HepG2 (cell line): ENCODE results near the gene SYCP2. TPM values are rescaled to one million over a fixed set of nuclear protein-coding genes. Genes with fewer than 3 reads are reported as not detected.

Source experiments
- ATAC-seq: fragments of 200-7000 bp; cut with Tn5 transposase; 3 replicates; pipeline ENCODE4 v1.9.1; 2020; ENCODE audit warnings: mild to moderate bottlenecking, moderate library complexity
- BruUV-seq: library from RNA; stranded (reverse); fragments of 400-500 nt; replicated peaks from 2 replicates; lab custom pipeline; 2021; lab: Mats Ljungman, UMichigan
- CTCF ChIA-PET: fragments of 300-600 bp; formaldehyde crosslinking; extraction: SDS; loops from one replicate; lab custom pipeline; 2021; ENCODE audit warnings: low total read pairs, inconsistent platforms, low intra/inter-chr PET ratio; lab: Yijun Ruan, JAX
- POLR2A ChIA-PET: fragments of 350-600 bp; sonication (Branson Sonifier 250); formaldehyde crosslinking; loops from one replicate; lab custom pipeline; 2020; ENCODE audit warnings: antibody characterized with exemption, inconsistent platforms; lab: Yijun Ruan, JAX
- DNase-seq: peaks from one replicate; pipeline ENCODE4 v3.0.0-alpha.2; 2015; ENCODE audit warnings: low spot score
- FAIRE-seq: peaks from 3 replicates; lab custom pipeline; 2011; peaks lifted over from hg19 to GRCh38; lab: Jason Lieb, UNC
- H2AFZ ChIP-seq: one replicate; pipeline ENCODE4 v1.6.1; 2011; ENCODE audit warnings: low read length, inconsistent platforms
- H3K27ac ChIP-seq: fragments of 300-600 bp; 3 replicates; pipeline ENCODE4 v1.8.0; 2011; ENCODE audit warnings: mixed run types, mild to moderate bottlenecking, mixed read lengths, low read length, inconsistent platforms; ENCODE audit not compliant: insufficient read depth; ENCODE audit errors: extremely low read length
- H3K27me3 ChIP-seq, 2 experiments: fragments of 200-600 bp in 1 of 2; 2 replicates in 1 of 2; 3 replicates in 1 of 2; pipeline versions ENCODE4 v1.6.0 to v1.8.0; 2011; ENCODE audit warnings: low read length in 2 of 2, mild to moderate bottlenecking in 2 of 2, moderate library complexity in 2 of 2, inconsistent platforms in 1 of 2; ENCODE audit not compliant: insufficient read depth in 2 of 2, control insufficient read depth in 1 of 2
- H3K36me3 ChIP-seq, 2 experiments: fragments of 200-600 bp in 1 of 2; replicated peaks in 1 of 2; 2 replicates in 1 of 2; 3 replicates in 1 of 2; pipeline versions ENCODE4 v1.5.1 to v1.8.0; 2011; ENCODE audit warnings: low read length in 2 of 2, inconsistent platforms in 1 of 2; ENCODE audit not compliant: insufficient read depth in 2 of 2, control insufficient read depth in 1 of 2
- H3K4me1 ChIP-seq: 2 replicates; pipeline ENCODE4 v1.5.1; 2012; ENCODE audit warnings: low read length, inconsistent platforms; ENCODE audit not compliant: insufficient read depth
- H3K4me2 ChIP-seq: 2 replicates; pipeline ENCODE4 v1.6.0; 2011; ENCODE audit warnings: low read depth, low read length, inconsistent platforms
- H3K4me3 ChIP-seq, 3 experiments: fragments of 200-600 bp in 1 of 3; sonication (generic), shearing (Covaris generic) in 1 of 3; replicated peaks in 1 of 3; 2 replicates each; pipeline ENCODE4 v1.5.1; 2011 to 2016; ENCODE audit warnings: low read length in 3 of 3, inconsistent platforms in 2 of 3, low read depth in 2 of 3, mild to moderate bottlenecking in 2 of 3, control low read depth in 1 of 3, mixed read lengths in 1 of 3; ENCODE audit not compliant: insufficient read depth in 1 of 3
- H3K79me2 ChIP-seq: one replicate; pipeline ENCODE4 v1.6.1; 2011; ENCODE audit warnings: low read length, inconsistent platforms; ENCODE audit not compliant: insufficient read depth
- H3K9ac ChIP-seq: 2 replicates; pipeline ENCODE4 v1.6.0; 2011; ENCODE audit warnings: mild to moderate bottlenecking, low read depth, low read length, inconsistent platforms; ENCODE audit not compliant: insufficient read depth
- H3K9me3 ChIP-seq: 2 replicates; pipeline ENCODE4 v1.5.1; 2012; ENCODE audit warnings: mild to moderate bottlenecking, low read length
- H4K20me1 ChIP-seq: 2 replicates; pipeline ENCODE4 v1.6.0; 2011; ENCODE audit warnings: inconsistent platforms, mild to moderate bottlenecking, low read length, moderate library complexity; ENCODE audit not compliant: insufficient read depth
- CENPT ChIP-seq: sonication (generic); formaldehyde crosslinking; IDR thresholded peaks from 2 replicates; pipeline ENCODE4 v1.8.0; 2022; ENCODE audit warnings: low read depth, mild to moderate bottlenecking, moderate library complexity, missing genetic modification reagents
- MAFK ChIP-seq, 2 experiments: IDR thresholded peaks in 1 of 2; conservative IDR thresholded peaks in 1 of 2; 2 replicates each; pipeline ENCODE4 v1.6.1; 2011; ENCODE audit warnings: improper control_type of control experiment in 2 of 2, low read length in 2 of 2
- MED8 ChIP-seq: sonication (generic); formaldehyde crosslinking; IDR thresholded peaks from 2 replicates; pipeline ENCODE4 v1.8.1; 2023; ENCODE audit warnings: mild to moderate bottlenecking, missing genetic modification reagents; ENCODE audit not compliant: insufficient replicate concordance
- NFYB ChIP-seq: sonication (generic); formaldehyde crosslinking; IDR thresholded peaks from 2 replicates; pipeline ENCODE4 v1.4.0; 2020; ENCODE audit warnings: missing genetic modification reagents
- PPARG ChIP-seq: conservative IDR thresholded peaks from 2 replicates; pipeline ENCODE4 v1.6.1; 2016; ENCODE audit warnings: missing biosample characterization, missing genetic modification reagents
- whole genome bisulfite sequencing: methylation state at CpG from one replicate; pipeline ENCODE4 v1.1.6; 2017; ENCODE audit warnings: low lambda C conversion rate; 5-methylcytosine and 5-hydroxymethylcytosine counted together
- in situ Hi-C: cut with HindIII; loops from 2 replicates; pipeline ENCODE4 v1.10.0; 2017; ENCODE audit warnings: low pct_unique_long_range_greater_than_20kb; ENCODE audit not compliant: extremely low pct_ligation_motif_present
- intact Hi-C: fragments of 100-400 bp; cut with micrococcal nuclease; formaldehyde crosslinking; loops from one replicate; pipeline ENCODE4 v1.10.0; 2022; ENCODE audit not compliant: unreplicated experiment
- polyA plus RNA-seq, 8 experiments: library from polyadenylated mRNA; depleted of rRNA in 3 of 8; stranded (reverse) in 7 of 8; unstranded in 1 of 8; fragments of >200 nt; fragmentation: Illumina TruSeq in 4 of 8; extraction: Trizol in 4 of 8; gene quantifications; 2 replicates each; pipeline versions ENCODE4 v1.2.1 to v1.2.3, GENCODE V29; 2011 to 2016; ENCODE audit warnings: low read depth in 4 of 8, missing spikeins in 1 of 8, mixed read lengths in 1 of 8; ENCODE audit not compliant: insufficient read depth in 1 of 8
- total RNA-seq, 5 experiments: library from RNA; depleted of rRNA; stranded (reverse); fragments of >200 nt; fragmentation: Illumina TruSeq; extraction: Trizol; gene quantifications; 2 replicates each; pipeline ENCODE4 v1.2.3, GENCODE V29; 2016; ENCODE audit warnings: low read depth in 1 of 5
- TF ChIP-seq, protein P1 (sequence below): sonication (generic); formaldehyde crosslinking; IDR thresholded peaks from 2 replicates; pipeline ENCODE4 v1.8.0; 2022; ENCODE audit warnings: missing genetic modification reagents, mild to moderate bottlenecking, moderate library complexity, borderline replicate concordance
- TF ChIP-seq, protein P2 (sequence below): IDR thresholded peaks from 2 replicates; pipeline ENCODE4 v1.6.1; 2016; ENCODE audit warnings: low read depth
- TF ChIP-seq, protein P3 (sequence below): sonication (generic); formaldehyde crosslinking; IDR thresholded peaks from 2 replicates; pipeline ENCODE4 v1.4.0; 2020; ENCODE audit warnings: mild to moderate bottlenecking, missing genetic modification reagents, borderline replicate concordance
- TF ChIP-seq, protein P4 (sequence below): sonication (generic); formaldehyde crosslinking; IDR thresholded peaks from 2 replicates; pipeline ENCODE4 v1.5.0; 2020; ENCODE audit warnings: missing genetic modification reagents

SYCP2 gene
- total and polyA plus RNA-seq, 2 of the 13 experiments (the other 11 are each of a cell fraction or from before 2014, with no cell fraction given): 0.07 to 0.24 TPM

DNA sequence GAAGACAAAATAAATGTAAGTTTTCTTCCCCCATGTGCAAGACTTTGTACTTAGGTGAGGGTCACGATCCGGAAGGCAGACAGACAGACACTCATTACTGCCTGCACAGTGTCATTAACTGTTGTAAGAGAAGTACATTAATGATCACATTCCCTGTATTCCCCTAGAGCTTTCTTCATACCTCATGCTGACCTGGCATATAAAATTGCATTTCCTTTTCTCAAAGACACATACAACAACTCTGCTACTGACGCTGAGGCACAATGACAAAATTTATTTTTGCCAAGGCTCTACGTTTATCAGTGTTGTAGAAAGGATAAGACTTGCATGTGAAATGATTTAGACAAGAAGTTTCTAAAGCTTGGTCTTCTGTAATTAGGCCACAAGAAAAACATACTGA is 3.0 kb upstream of the SYCP2 start:
- in situ Hi-C loops: no loop called here
- 86% methylated on average over 4 of the region's 4 CpGs for WGBS
- intact Hi-C loops: no loop called here
- Histone ChIP-seq H3K9me3 (no peaks in the 10 kb centered on the region), H2AFZ (no peak overlapping the region), H3K9ac (no peak overlapping the region), H3K27me3 (no peaks in the 10 kb centered on the region; a peak in 1 of 5 replicates), H3K27ac (no peak overlapping the region), H3K4me3 (no peak overlapping the region), H3K36me3 (no peaks in the 10 kb centered on the region), H4K20me1 (no peaks in the 10 kb centered on the region), H3K4me2 (no peak overlapping the region), H3K4me1 (peaks cover 19% of the 10 kb centered on the region), H3K79me2 (peaks cover 5% of the 10 kb centered on the region)
- TF ChIP-seq MAFK (conservative IDR thresholded peaks at IDR 0.05 in 1 of 2, IDR thresholded peaks at IDR 0.05 in 1 of 2; ENCODE audit: low read length in 2 of 2) (peak; percentile 53 to 60; a peak in 3 of 4 replicates), MED8 (CRISPR knock-in tag) (no peak)
- CTCF ChIA-PET: no interaction called here
- BruUV-seq: no TSS peak
- ATAC-seq: no peak
- no peak for FAIRE-seq
- no peak for DNase-seq
- POLR2A ChIA-PET: no interaction called here

DNA sequence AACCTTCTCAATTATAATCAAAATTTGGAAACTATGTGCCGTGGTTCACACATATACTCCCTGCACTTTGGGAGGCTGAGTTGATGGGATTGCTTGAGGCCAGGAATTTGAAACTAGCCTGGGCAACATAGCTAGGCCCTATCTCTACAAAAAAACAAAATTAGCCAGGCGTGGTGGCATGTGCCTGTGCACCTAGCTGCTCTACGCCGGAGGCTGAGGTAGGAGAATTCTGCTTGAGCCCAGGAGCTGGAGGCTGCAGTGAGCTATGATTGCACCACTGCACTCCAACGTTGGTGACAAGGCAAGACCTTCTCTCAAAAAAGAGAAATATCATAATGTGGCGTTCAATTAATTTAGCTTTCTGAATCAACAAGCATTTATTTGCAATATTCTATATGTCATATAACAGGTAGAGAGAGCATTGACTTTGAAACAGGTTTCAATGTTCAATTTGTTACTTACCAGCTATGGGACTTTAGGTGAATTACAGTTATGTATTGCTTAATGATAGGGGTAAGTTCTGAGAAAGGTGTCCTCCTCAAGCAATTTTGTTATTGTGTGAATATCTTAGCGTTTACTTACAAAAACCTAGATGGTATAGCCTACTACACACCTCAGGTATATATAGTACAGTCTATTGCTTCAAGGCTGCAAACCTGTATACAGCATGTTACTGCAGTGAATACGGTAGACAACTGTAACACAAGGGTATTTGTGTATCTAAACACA is 2.2 kb upstream of the SYCP2 start:
- no peak overlapping the region for H3K4me3 ChIP-seq
- H3K9ac ChIP-seq: no peak overlapping the region
- H3K27ac ChIP-seq: no peak overlapping the region
- DNase-seq: no peak
- in situ Hi-C loops (no loop called here), intact Hi-C loops (no loop called here)
- H3K4me2 ChIP-seq: no peak overlapping the region
- no peak overlapping the region for H2AFZ ChIP-seq
- no peaks in the 10 kb centered on the region for H3K79me2 ChIP-seq
- POLR2A ChIA-PET: no interaction called here
- WGBS: 86% methylated on average over 8 of the region's 8 CpGs
- no peaks in the 10 kb centered on the region for H4K20me1 ChIP-seq
- H3K9me3 ChIP-seq: no peaks in the 10 kb centered on the region
- H3K4me1 ChIP-seq: peaks cover 15% of the 10 kb centered on the region
- H3K27me3 ChIP-seq: no peaks in the 10 kb centered on the region; a peak in 1 of 5 replicates
- no peaks in the 10 kb centered on the region for H3K36me3 ChIP-seq
- CTCF ChIA-PET: no interaction called here
- FAIRE-seq: no peak
- no TSS peak for BruUV-seq
- ATAC-seq: no peak
- TF ChIP-seq, protein P1, sequence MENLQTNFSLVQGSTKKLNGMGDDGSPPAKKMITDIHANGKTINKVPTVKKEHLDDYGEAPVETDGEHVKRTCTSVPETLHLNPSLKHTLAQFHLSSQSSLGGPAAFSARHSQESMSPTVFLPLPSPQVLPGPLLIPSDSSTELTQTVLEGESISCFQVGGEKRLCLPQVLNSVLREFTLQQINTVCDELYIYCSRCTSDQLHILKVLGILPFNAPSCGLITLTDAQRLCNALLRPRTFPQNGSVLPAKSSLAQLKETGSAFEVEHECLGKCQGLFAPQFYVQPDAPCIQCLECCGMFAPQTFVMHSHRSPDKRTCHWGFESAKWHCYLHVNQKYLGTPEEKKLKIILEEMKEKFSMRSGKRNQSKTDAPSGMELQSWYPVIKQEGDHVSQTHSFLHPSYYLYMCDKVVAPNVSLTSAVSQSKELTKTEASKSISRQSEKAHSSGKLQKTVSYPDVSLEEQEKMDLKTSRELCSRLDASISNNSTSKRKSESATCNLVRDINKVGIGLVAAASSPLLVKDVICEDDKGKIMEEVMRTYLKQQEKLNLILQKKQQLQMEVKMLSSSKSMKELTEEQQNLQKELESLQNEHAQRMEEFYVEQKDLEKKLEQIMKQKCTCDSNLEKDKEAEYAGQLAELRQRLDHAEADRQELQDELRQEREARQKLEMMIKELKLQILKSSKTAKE: no peak
- TF ChIP-seq, protein P2, sequence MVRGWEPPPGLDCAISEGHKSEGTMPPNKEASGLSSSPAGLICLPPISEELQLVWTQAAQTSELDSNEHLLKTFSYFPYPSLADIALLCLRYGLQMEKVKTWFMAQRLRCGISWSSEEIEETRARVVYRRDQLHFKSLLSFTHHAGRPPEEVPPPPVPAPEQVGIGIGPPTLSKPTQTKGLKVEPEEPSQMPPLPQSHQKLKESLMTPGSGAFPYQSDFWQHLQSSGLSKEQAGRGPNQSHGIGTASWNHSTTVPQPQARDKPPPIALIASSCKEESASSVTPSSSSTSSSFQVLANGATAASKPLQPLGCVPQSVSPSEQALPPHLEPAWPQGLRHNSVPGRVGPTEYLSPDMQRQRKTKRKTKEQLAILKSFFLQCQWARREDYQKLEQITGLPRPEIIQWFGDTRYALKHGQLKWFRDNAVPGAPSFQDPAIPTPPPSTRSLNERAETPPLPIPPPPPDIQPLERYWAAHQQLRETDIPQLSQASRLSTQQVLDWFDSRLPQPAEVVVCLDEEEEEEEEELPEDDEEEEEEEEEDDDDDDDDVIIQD: no peak
- TF ChIP-seq CENPT: no peak
- no peak for TF ChIP-seq NFYB
- TF ChIP-seq, protein P3, sequence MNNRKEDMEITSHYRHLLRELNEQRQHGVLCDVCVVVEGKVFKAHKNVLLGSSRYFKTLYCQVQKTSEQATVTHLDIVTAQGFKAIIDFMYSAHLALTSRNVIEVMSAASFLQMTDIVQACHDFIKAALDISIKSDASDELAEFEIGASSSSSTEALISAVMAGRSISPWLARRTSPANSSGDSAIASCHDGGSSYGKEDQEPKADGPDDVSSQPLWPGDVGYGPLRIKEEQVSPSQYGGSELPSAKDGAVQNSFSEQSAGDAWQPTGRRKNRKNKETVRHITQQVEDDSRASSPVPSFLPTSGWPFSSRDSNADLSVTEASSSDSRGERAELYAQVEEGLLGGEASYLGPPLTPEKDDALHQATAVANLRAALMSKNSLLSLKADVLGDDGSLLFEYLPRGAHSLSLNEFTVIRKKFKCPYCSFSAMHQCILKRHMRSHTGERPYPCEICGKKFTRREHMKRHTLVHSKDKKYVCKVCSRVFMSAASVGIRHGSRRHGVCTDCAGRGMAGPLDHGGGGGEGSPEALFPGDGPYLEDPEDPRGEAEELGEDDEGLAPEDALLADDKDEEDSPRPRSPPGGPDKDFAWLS: no peak
- no peak for TF ChIP-seq PPARG (CRISPR knock-in tag)
- TF ChIP-seq, protein P4, sequence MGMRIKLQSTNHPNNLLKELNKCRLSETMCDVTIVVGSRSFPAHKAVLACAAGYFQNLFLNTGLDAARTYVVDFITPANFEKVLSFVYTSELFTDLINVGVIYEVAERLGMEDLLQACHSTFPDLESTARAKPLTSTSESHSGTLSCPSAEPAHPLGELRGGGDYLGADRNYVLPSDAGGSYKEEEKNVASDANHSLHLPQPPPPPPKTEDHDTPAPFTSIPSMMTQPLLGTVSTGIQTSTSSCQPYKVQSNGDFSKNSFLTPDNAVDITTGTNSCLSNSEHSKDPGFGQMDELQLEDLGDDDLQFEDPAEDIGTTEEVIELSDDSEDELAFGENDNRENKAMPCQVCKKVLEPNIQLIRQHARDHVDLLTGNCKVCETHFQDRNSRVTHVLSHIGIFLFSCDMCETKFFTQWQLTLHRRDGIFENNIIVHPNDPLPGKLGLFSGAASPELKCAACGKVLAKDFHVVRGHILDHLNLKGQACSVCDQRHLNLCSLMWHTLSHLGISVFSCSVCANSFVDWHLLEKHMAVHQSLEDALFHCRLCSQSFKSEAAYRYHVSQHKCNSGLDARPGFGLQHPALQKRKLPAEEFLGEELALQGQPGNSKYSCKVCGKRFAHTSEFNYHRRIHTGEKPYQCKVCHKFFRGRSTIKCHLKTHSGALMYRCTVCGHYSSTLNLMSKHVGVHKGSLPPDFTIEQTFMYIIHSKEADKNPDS (CRISPR knock-in tag): no peak
